ENCODE results near the gene CERS6. TPM values are rescaled to one million over a fixed set of nuclear protein-coding genes. Genes with fewer than 3 reads are reported as not detected.

The CERS6 gene
- total RNA-seq, 1 experiment from 2014 or later = 30.3 TPM

DNA sequence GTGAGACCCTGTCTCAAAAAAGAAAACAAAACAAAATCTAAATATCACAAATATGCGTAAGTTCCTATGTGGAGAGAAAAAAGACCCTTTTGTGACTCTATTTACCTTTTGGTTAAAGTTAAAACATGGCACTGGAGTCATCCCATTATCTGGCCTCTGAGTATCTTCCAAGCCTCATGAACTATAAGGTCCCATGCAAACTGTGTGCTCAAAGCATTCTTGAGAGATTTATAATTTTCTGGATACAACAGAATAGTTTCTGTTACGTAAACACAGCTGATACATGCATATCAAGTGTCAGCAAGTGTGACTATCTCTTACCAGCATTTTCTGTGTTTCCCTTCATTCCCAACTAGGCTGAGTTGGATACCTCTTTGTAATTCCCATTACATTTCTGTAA lies 337.5 kb downstream of the CERS6 start:
- in situ Hi-C loops (cut with HindIII; ENCODE audit: low pct_unique_long_range_greater_than_20kb, low sequenced_read_pairs) (no loop called here), intact Hi-C loops (cut with micrococcal nuclease; ENCODE audit: unreplicated experiment) (no loop called here)
- no TSS peak for BruUV-seq (replicated peaks)
- no peak for ATAC-seq
- DNase-seq (ENCODE audit: low read depth, low spot score) = no peak
- Histone ChIP-seq H3K4me1 (ENCODE audit: control insufficient read depth, insufficient read depth, low read length) (no peaks in the 10 kb centered on the region), H3K36me3 (ENCODE audit: control insufficient read depth, insufficient read depth, low read length) (no peaks in the 10 kb centered on the region), H3K27me3 (ENCODE audit: control insufficient read depth, insufficient read depth, low read length) (peaks cover 6% of the 10 kb centered on the region; the same call in 1 of the 2 replicates), H3K9me3 (ENCODE audit: control insufficient read depth, insufficient read depth, low read depth, low read length) (no peaks in the 10 kb centered on the region), H3K27ac (ENCODE audit: low read length) (no peak overlapping the region), H3K4me3 (ENCODE audit: low read depth in 2 of 2, low read length in 2 of 2) (no peak overlapping the region)
- POLR2A ChIA-PET = no interaction called here
- CTCF ChIA-PET = interaction anchor here (0.6 kb wide), 1 partner anchor 435 kb away, joined by 4 read pairs; no protein-coding TSS in a partner anchor
- no peak for TF ChIP-seq SIN3A (IDR thresholded peaks at IDR 0.05; ENCODE audit: borderline replicate concordance, insufficient read depth, low read depth, low read length)
- TF ChIP-seq, protein P1, sequence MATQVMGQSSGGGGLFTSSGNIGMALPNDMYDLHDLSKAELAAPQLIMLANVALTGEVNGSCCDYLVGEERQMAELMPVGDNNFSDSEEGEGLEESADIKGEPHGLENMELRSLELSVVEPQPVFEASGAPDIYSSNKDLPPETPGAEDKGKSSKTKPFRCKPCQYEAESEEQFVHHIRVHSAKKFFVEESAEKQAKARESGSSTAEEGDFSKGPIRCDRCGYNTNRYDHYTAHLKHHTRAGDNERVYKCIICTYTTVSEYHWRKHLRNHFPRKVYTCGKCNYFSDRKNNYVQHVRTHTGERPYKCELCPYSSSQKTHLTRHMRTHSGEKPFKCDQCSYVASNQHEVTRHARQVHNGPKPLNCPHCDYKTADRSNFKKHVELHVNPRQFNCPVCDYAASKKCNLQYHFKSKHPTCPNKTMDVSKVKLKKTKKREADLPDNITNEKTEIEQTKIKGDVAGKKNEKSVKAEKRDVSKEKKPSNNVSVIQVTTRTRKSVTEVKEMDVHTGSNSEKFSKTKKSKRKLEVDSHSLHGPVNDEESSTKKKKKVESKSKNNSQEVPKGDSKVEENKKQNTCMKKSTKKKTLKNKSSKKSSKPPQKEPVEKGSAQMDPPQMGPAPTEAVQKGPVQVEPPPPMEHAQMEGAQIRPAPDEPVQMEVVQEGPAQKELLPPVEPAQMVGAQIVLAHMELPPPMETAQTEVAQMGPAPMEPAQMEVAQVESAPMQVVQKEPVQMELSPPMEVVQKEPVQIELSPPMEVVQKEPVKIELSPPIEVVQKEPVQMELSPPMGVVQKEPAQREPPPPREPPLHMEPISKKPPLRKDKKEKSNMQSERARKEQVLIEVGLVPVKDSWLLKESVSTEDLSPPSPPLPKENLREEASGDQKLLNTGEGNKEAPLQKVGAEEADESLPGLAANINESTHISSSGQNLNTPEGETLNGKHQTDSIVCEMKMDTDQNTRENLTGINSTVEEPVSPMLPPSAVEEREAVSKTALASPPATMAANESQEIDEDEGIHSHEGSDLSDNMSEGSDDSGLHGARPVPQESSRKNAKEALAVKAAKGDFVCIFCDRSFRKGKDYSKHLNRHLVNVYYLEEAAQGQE (IDR thresholded peaks at IDR 0.05; ENCODE audit: insufficient read depth in 1 of 2, low read depth in 2 of 2, low read length in 1 of 2) = no peak
- TF ChIP-seq POLR2AphosphoS5 (IDR thresholded peaks at IDR 0.05; ENCODE audit: low read depth, low read length) = no peak
- TF ChIP-seq, protein P2, sequence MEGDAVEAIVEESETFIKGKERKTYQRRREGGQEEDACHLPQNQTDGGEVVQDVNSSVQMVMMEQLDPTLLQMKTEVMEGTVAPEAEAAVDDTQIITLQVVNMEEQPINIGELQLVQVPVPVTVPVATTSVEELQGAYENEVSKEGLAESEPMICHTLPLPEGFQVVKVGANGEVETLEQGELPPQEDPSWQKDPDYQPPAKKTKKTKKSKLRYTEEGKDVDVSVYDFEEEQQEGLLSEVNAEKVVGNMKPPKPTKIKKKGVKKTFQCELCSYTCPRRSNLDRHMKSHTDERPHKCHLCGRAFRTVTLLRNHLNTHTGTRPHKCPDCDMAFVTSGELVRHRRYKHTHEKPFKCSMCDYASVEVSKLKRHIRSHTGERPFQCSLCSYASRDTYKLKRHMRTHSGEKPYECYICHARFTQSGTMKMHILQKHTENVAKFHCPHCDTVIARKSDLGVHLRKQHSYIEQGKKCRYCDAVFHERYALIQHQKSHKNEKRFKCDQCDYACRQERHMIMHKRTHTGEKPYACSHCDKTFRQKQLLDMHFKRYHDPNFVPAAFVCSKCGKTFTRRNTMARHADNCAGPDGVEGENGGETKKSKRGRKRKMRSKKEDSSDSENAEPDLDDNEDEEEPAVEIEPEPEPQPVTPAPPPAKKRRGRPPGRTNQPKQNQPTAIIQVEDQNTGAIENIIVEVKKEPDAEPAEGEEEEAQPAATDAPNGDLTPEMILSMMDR (IDR thresholded peaks at IDR 0.05) = no peak

DNA sequence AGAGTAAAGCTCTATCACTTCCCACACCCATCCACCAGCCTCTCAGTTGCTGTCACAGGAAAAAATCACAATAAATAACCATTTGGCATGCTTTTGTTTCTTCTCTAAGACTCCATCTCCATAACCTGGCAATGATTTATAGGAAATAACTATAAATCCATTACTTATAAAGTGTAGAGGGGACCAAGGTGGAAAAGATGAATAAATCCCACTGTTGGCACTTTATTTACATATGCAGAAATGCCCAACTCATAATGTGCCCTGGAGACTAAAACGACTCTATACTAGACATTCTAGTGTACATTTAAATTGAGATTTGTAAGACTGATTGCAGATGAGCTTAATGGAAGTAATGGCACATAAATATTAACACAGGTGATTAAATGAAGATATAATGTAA lies 338.9 kb downstream of the CERS6 start:
- ChIA-PET POLR2A (no interaction called here), CTCF (no interaction called here)
- in situ Hi-C loops (cut with HindIII; ENCODE audit: low pct_unique_long_range_greater_than_20kb, low sequenced_read_pairs) (no loop called here), intact Hi-C loops (cut with micrococcal nuclease; ENCODE audit: unreplicated experiment) (no loop called here)
- Histone ChIP-seq H3K27me3 (ENCODE audit: control insufficient read depth, insufficient read depth, low read length) (peaks cover 6% of the 10 kb centered on the region; the same call in 1 of the 2 replicates), H3K4me1 (ENCODE audit: control insufficient read depth, insufficient read depth, low read length) (no peaks in the 10 kb centered on the region), H3K36me3 (ENCODE audit: control insufficient read depth, insufficient read depth, low read length) (no peaks in the 10 kb centered on the region), H3K9me3 (ENCODE audit: control insufficient read depth, insufficient read depth, low read depth, low read length) (no peaks in the 10 kb centered on the region), H3K4me3 (ENCODE audit: low read depth in 2 of 2, low read length in 2 of 2) (no peak overlapping the region), H3K27ac (ENCODE audit: low read length) (no peak overlapping the region)
- ATAC-seq (no peak), DNase-seq (ENCODE audit: low read depth, low spot score) (no peak)
- TF ChIP-seq SIN3A (IDR thresholded peaks at IDR 0.05; ENCODE audit: borderline replicate concordance, insufficient read depth, low read depth, low read length) (no peak), POLR2AphosphoS5 (IDR thresholded peaks at IDR 0.05; ENCODE audit: low read depth, low read length) (no peak), TCF7L2 (IDR thresholded peaks at IDR 0.05; ENCODE audit: low read depth, low read length) (no peak)
- TF ChIP-seq, protein P2 (IDR thresholded peaks at IDR 0.05) = no peak
- TF ChIP-seq, protein P1 (IDR thresholded peaks at IDR 0.05; ENCODE audit: insufficient read depth in 1 of 2, low read depth in 2 of 2, low read length in 1 of 2) = no peak
- no TSS peak for BruUV-seq (replicated peaks)
